K562 (cell line): ENCODE data around the gene CARS2. TPM values are rescaled to one million over a fixed set of nuclear protein-coding genes. Genes with fewer than 3 reads are reported as not detected.

ENCODE experiments used
- CBX2 ChIP-seq: fragments of 200-600 bp; sonication (generic); IDR thresholded peaks from one replicate; pipeline ENCODE4 v1.6.1; 2012; ENCODE audit warnings: mild to moderate bottlenecking, low read length, inconsistent platforms; ENCODE audit not compliant: insufficient read depth, poor library complexity, severe bottlenecking
- CHD2 ChIP-seq: IDR thresholded peaks from 2 replicates; pipeline ENCODE4 v1.6.1; 2011; ENCODE audit warnings: low read depth, low read length
- CREBBP ChIP-seq: IDR thresholded peaks from one replicate; pipeline ENCODE4 v1.6.1; 2012; ENCODE audit warnings: low read depth, mild to moderate bottlenecking, control low read depth, inconsistent platforms, low read length
- FOXK2 ChIP-seq, 2 experiments: fragments of 450-650 bp; IDR thresholded peaks in 1 of 2; conservative IDR thresholded peaks in 1 of 2; 2 replicates each; pipeline ENCODE4 v1.6.1; 2016; ENCODE audit warnings: low read depth in 2 of 2, mild to moderate bottlenecking in 1 of 2
- MAFG ChIP-seq: fragments of 450-650 bp; conservative IDR thresholded peaks from 2 replicates; pipeline ENCODE4 v1.6.1; 2016; ENCODE audit warnings: missing genetic modification characterization, missing compliant biosample characterization
- MBD2 ChIP-seq: sonication (generic); IDR thresholded peaks from 2 replicates; pipeline ENCODE4 v1.6.1; 2016; ENCODE audit warnings: low read depth, borderline replicate concordance
- NR4A1 ChIP-seq, 2 experiments: fragments of 250-450 bp in 1 of 2; fragments of 450-650 bp in 1 of 2; sonication (Bioruptor Pico) in 1 of 2; IDR thresholded peaks; 2 replicates each; pipeline versions ENCODE4 v1.4.0 to v1.6.1; 2016 to 2020; ENCODE audit warnings: mild to moderate bottlenecking in 2 of 2, missing compliant biosample characterization in 1 of 2, missing genetic modification characterization in 1 of 2, moderate library complexity in 1 of 2
- PPARD ChIP-seq: fragments of 250-450 bp; sonication (Bioruptor Pico); IDR thresholded peaks from 2 replicates; pipeline ENCODE4 v1.8.0; 2022; ENCODE audit warnings: inconsistent platforms, mild to moderate bottlenecking, moderate library complexity
- RHOXF2B ChIP-seq: fragments of 250-450 bp; sonication (Bioruptor Pico); conservative IDR thresholded peaks from 2 replicates; pipeline ENCODE4 v1.5.1; 2021
- TOE1 ChIP-seq, 2 experiments: fragments of 450-650 bp in 1 of 2; sonication (generic) in 1 of 2; formaldehyde crosslinking in 1 of 2; IDR thresholded peaks; 2 replicates each; pipeline versions ENCODE4 v1.7.1 to v1.8.0; 2016 to 2022; ENCODE audit warnings: borderline replicate concordance in 2 of 2, mild to moderate bottlenecking in 2 of 2, antibody characterized with exemption in 1 of 2, inconsistent platforms in 1 of 2, low read depth in 1 of 2, missing genetic modification reagents in 1 of 2, moderate library complexity in 1 of 2
- ZBTB40 ChIP-seq, 2 experiments: fragments of 450-650 bp in 1 of 2; sonication (generic) in 1 of 2; formaldehyde crosslinking in 1 of 2; IDR thresholded peaks; 2 replicates each; pipeline versions ENCODE4 v1.7.1 to v1.9.0; 2016 to 2022; ENCODE audit warnings: inconsistent platforms in 1 of 2, mild to moderate bottlenecking in 1 of 2, missing genetic modification reagents in 1 of 2
- ZNF146 ChIP-seq: IDR thresholded peaks from one replicate; pipeline ENCODE4 v1.6.1; 2018; ENCODE audit warnings: missing compliant biosample characterization; ENCODE audit not compliant: unreplicated experiment
- ZNF518B ChIP-seq: fragments of 250-450 bp; sonication (Bioruptor Pico); IDR thresholded peaks from 2 replicates; pipeline ENCODE4 v1.5.0; 2021; ENCODE audit warnings: mild to moderate bottlenecking, moderate library complexity
- polyA plus RNA-seq, 8 experiments: library from polyadenylated mRNA; depleted of rRNA in 4 of 8; stranded (reverse) in 5 of 8; unstranded in 3 of 8; fragments of >200 nt; fragmentation: Nextera tagmentation in 2 of 8; fragmentation: Illumina TruSeq in 1 of 8; extraction: Ambion mirVana in 2 of 8; extraction: Trizol in 1 of 8; gene quantifications; 2 replicates each; pipeline versions ENCODE4 v1.2.1 to v1.2.3, GENCODE V29; 2011 to 2014; ENCODE audit warnings: inconsistent platforms in 1 of 8, missing spikeins in 1 of 8
- total RNA-seq, 7 experiments: library from RNA; depleted of rRNA in 6 of 7; stranded (reverse); fragments of >200 nt in 6 of 7; fragmentation: Illumina TruSeq in 2 of 7; extraction: Trizol in 2 of 7; gene quantifications; 2 replicates each; pipeline versions ENCODE4 v1.2.1 to v1.2.3, GENCODE V29; 2011 to 2021; ENCODE audit warnings: low replicate concordance in 1 of 7

CARS2 gene
- total and polyA plus RNA-seq, 9 of the 15 experiments (the other 6 are each of a cell fraction or from before 2014, with no cell fraction given), result 1.7 to 37.4 (median 30.5) TPM

- TF ChIP-seq ZNF518B (CRISPR knock-in tag) (no peak), CBX2 (no peak), MBD2 (peak; percentile 54), ZBTB40 (IDR thresholded peaks at IDR 0.05) (peak; percentile 91), ZBTB40 (CRISPR knock-in tag; IDR thresholded peaks at IDR 0.05) (no peak), RHOXF2B (CRISPR knock-in tag) (no peak), MAFG (no peak), NR4A1 (CRISPR knock-in tag; IDR thresholded peaks at IDR 0.05) (no peak), NR4A1 (tag; IDR thresholded peaks at IDR 0.05) (no peak), CHD2 (0 out of 2 replicates have a peak, but pooled peaks have one; percentile 20), PPARD (no peak), ZNF146 (CRISPR knock-in tag) (no peak), TOE1 (IDR thresholded peaks at IDR 0.05; ENCODE audit: borderline replicate concordance) (no peak), TOE1 (CRISPR knock-in tag; IDR thresholded peaks at IDR 0.05; ENCODE audit: borderline replicate concordance, low read depth) (no peak), FOXK2 (conservative IDR thresholded peaks at IDR 0.05 in 1 of 2, IDR thresholded peaks at IDR 0.05 in 1 of 2; ENCODE audit: low read depth in 2 of 2) (0 out of 4 replicates have a peak, but pooled peaks of 1 of the 2 experiments have one; percentile 34), CREBBP (no peak)
These were observed 90.4 kb downstream of the CARS2 start, which contains the start of gene NAXD (continued) for GRCh38 chr13:110615322-110616102.
